ENCODE measurements around the gene SFXN2. TPM values are rescaled to one million over a fixed set of nuclear protein-coding genes. Genes with fewer than 3 reads are reported as not detected.

The SFXN2 gene
- total RNA-seq, 2 donors from 2014 or later, result 3.2 to 4.0 TPM

- DNase-seq (no peak), ATAC-seq (no peak)
- intact Hi-C loops (cut with DNase I), result loop anchor here in 1 of 2 donors (5.0 kb wide), 1 partner anchor 37 kb away; no protein-coding TSS in a partner anchor
Observed at GRCh38 chr10:102765336-102765735, 50.9 kb downstream of the SFXN2 start.

DNA sequence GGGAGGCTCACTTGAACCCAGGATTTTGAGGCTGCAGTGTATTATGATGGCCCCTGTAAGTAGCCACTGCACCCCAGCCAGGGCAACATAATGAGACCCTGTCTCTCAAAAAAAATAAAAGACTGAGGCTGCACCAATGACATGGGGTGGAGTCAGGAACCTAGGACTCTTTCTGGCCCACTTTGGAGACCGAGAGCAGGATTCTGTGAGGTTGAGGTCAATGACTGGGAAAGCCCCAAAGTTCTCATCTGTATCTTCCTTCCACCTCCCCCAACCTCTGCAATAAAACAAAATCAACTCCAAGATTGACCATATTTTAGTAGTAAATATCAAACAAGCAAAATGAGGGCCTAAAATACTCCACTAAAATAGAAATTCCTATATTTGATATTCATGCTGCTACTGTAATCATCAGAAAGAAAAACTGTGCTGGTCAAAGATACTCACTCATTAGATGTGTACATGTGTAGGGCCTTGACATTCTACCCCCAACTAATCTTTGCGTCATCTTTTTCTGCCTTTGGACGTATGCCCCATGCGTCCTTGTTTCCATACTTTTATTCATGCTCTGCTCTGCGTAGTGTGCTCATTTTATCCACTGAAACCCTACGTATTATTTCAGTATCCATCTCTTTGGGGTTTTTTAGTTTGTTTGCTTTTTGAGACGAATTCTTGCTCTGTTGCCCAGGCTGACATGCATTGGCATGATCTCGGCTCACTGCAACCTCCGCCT lies 53.2 kb downstream of the SFXN2 start:
- intact Hi-C loops (cut with DNase I), result loop anchor here in 1 of 2 donors (5.0 kb wide), 1 partner anchor 35 kb away; no protein-coding TSS in a partner anchor
- ATAC-seq (no peak), DNase-seq (no peak)

GRCh38 chr10:102769375-102770107 lies 55.1 kb downstream of the SFXN2 start:
- intact Hi-C loops (cut with DNase I), result loop anchor here in 1 of 2 donors (5.0 kb wide), 1 partner anchor 33 kb away; no protein-coding TSS in a partner anchor
- ATAC-seq (no peak), DNase-seq (no peak)

GRCh38 chr10:102770108-102770482 lies 55.7 kb downstream of the SFXN2 start:
- no peak for DNase-seq
- intact Hi-C loops (cut with DNase I), result no loop called here
- no peak for ATAC-seq

GRCh38 chr10:102770792-102771191 lies 56.4 kb downstream of the SFXN2 start:
- intact Hi-C loops (cut with DNase I), result no loop called here
- no peak for ATAC-seq
- no peak for DNase-seq

DNA sequence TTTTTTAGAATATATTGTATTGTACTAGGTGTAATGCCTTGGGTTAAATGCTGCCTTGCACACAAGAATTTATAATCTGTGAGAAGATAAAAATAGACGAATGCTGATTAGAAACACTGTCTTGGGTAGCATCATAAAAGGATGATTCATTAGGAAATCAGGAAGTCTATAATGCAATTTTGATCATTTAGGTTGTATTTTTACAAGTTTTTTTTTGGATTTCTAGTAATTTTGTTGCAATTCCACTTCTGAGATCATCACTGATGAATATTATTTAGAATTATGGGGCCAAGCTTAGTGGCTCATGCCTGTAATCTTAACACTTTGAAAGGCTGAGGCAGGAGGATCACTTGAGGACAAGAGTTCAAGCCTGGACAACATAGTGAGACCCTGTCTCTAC lies 58.9 kb downstream of the SFXN2 start:
- no peak for ATAC-seq

DNA sequence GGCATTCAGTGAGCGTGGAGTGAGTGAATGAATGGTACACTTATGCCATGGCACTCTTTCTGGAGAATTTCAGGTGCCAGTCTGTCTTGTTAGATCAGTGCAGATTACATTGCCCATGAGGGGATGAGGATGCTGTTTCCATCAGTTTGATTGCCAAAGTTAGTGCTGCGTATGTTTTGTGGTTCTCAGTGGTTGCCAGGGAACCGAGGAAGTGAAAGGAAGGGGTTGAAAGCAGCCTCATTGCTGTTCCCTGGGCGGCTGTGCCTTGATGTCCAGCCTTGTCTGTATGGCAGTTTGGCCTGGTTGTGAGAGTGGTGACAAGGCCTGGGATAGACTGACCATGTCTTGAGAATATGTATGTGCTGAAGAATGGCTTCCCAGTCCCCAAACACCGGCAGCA lies 59.5 kb downstream of the SFXN2 start:
- intact Hi-C loops (cut with DNase I), result no loop called here
- DNase-seq (peak; percentile 46), ATAC-seq (peak in 1 of 2 donors; percentile 2)

More for the DNA sequence above, 58.9 kb downstream of the SFXN2 start:
- no peak for DNase-seq
- intact Hi-C loops (cut with DNase I), result no loop called here

DNA sequence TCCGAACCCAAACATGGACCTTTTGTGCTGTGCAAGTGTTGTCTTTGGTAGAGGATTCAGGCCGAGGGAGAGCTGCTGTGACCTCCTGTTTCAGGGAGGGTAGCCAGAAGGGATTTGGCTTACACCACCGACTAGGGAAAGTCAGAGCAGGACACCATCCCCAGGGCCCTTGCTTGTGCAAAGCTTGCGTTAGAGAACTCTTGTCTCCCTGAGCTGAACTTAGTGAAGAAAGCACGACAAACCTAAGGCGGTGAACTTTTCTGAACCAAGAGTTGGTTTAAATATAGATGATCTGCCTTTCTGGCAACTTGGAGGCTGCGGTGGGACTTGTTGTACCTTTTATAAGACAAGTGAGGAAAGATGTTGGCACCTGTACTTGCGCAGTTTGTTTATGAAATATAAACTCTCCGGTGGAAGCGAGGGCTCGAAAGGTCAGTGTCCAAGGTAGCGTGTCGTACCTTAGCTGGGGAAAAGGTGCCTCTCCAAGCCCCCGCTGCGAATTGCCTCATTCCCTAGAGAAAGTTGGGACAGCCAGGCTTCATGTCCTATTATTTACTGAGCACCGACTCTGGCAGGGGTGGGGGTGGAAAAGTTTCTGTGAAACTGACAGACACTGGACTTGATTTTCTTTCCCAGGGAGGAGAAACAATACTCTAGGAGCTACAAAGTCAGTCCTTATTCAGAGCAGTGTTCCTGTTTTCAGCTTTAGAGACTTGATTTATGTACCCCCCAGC lies 60.9 kb downstream of the SFXN2 start:
- ATAC-seq (peak; percentile 61 to 67), DNase-seq (peak; percentile 82)

DNA sequence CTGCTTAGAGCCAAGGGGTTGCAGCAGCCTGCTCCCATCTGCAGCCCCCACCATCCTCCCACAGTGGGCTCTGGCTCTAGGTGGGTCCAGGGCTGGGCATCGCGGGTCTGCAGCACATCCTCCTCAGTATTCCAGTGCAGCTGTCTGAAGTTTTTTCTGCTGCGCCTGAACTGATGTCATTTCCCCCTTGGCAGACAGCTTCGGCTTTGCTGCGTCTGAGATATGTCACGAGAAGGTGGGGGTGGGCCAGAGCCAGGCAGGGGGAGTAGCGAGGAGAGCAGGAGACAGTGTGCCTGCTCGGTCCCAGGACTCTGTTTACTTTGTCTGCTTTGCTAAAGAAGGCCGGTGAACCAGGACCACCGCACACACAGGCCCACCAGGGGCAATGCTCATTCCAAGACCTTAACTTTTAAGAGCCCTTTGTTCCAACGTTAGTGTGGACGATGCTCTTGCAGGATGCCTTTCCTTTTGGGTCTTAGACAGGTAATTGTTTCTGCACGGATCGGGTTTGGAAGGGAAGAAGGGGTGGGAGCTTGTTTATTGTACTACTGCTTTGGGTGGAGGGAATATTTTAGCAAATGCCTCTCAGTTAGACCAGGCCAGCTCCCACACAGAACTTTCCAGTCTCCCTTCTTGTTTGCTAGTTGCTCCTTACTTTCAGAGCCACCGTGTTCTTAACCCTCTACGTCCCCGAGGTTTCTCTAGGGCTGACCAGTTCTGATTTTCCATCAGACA lies 61.7 kb downstream of the SFXN2 start:
- intact Hi-C loops (cut with DNase I), result no loop called here
- peak; percentile 90 for DNase-seq
- ATAC-seq, result peak; percentile 78 to 83

More for the DNA sequence above, 60.9 kb downstream of the SFXN2 start:
- intact Hi-C loops (cut with DNase I), result no loop called here

- DNase-seq (peak; percentile 86), ATAC-seq (peak; percentile 78)
- intact Hi-C loops (cut with DNase I), result no loop called here
Observed at GRCh38 chr10:102776779-102777456, 62.5 kb downstream of the SFXN2 start.

- ATAC-seq (no peak), DNase-seq (no peak)
- intact Hi-C loops (cut with DNase I), result no loop called here
Observed at GRCh38 chr10:102777711-102778453, 63.4 kb downstream of the SFXN2 start.

DNA sequence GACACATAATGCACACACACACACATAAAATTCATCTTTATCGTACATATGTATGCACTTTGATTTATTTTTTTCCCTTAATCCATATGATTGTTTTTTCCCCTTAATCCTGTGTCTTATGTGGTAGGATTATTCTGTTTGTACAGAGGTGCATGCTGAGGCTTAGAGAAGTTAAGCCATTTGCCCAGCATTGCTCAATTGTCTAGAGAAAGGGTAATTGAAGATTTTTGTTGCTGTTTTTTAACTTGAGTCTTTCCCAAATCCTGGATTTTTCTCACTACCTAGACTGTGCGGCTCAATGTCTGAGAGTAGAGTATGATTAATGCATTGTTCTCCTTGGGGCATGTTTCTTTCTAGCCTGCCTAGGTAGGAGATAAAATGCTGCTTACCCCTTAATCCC lies 64.3 kb downstream of the SFXN2 start:
- no peak for ATAC-seq
- DNase-seq, result no peak
- intact Hi-C loops (cut with DNase I), result no loop called here

DNA sequence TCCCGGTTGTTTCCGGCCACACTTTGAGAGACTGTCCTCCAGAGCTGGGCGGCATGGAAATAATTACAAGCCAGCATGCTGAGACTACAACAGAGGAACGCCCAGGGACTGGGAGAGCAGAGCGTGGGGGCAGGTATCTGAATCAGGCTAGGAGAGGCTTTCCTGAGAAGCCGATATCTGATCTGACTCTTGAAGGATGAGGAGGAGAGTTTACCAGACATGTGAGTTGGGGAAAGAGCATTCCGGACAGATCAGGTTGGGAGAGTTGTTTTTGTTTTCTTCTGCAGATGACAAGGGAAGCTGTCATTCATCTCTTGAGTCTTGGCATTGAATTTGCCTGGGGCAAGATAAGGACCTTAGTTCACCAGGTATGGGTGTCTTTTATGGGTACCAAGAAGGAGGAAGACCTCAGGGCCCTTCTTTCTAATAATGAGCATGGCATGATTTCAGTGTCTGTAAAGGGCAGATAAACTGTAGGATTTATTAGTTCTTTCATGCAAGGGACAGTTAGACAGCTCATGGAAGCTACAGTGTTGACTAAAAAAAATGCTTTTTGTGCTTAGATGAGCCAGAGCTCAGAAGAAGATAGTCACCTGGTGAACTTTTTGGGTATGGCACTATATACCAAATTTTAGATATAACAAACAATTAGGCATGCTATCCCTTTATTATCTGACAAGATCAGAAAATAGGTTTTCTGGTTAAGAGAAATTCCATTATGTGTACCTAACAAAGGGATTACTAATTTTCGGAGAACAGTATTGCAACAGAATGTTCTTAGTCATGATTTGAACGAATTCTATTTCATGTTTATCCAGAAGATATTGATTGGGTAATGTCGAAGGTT lies 65.5 kb downstream of the SFXN2 start:
- DNase-seq (peak; percentile 65), ATAC-seq (peak in 1 of 2 donors; percentile 3)
- intact Hi-C loops (cut with DNase I), result no loop called here

GRCh38 chr10:102780527-102780808 lies 66.0 kb downstream of the SFXN2 start:
- no peak for DNase-seq
- ATAC-seq, result no peak
- intact Hi-C loops (cut with DNase I), result no loop called here

- intact Hi-C loops (cut with DNase I), result no loop called here
- no peak for DNase-seq
- ATAC-seq, result peak in 1 of 2 donors; percentile 14
Observed at GRCh38 chr10:102781090-102781920, 66.9 kb downstream of the SFXN2 start.

DNA sequence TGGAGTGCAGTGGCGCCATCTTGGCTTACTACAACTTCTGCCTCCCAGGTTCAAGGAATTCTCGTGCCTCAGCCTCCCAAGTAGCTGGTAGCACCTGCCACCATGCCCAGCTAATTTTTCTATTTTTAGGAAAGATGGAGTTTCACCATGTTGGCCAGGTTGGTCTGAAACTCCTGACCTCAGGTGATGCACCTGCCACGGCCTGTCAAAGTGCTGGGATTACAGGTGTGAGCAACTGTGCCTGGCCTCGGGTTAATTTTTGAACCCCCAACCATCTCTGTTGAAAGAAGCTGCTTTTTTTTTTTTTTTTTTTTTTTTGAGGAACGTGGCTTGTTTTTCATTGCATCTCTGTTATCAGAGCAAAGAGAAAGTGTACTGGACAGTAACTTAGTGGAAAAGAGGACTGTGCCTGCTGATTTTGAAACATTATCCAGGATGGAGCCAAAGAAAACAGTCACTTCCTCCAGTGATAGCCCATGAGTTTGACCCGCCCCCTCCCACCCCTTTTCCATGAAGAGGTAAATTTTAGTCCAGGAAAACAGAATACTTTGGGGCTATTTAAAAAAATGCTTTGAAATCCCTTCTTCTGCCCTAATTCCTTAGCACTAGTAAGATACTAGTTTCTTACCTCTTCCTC lies 67.6 kb downstream of the SFXN2 start:
- intact Hi-C loops (cut with DNase I), result no loop called here
- DNase-seq (no peak), ATAC-seq (peak; percentile 45 to 56)

All from left cardiac atrium (tissue), 4 donors.